Peyer's patch (tissue), 4 donors: ENCODE measurements around the gene CNOT1. TPM values are rescaled to one million over a fixed set of nuclear protein-coding genes. Genes with fewer than 3 reads are reported as not detected.

Source experiments
- DNase-seq, 3 donors: peaks; one replicate each; pipeline ENCODE4 v3.0.0-alpha.2; 2017 to 2019
- H3K27ac ChIP-seq, 4 donors: fragments of 200-600 bp; sonication (generic); one replicate each; pipeline ENCODE4 v1.5.1; 2016 to 2019
- H3K27me3 ChIP-seq, 2 donors: fragments of 200-600 bp; sonication (generic); one replicate each; pipeline ENCODE4 v1.5.1; 2019
- H3K36me3 ChIP-seq, 3 donors: fragments of 200-600 bp; sonication (generic); one replicate each; pipeline ENCODE4 v1.5.1; 2016 to 2019
- H3K4me1 ChIP-seq, 4 donors: fragments of 200-600 bp; sonication (generic); one replicate each; pipeline ENCODE4 v1.5.1; 2016 to 2019
- H3K4me3 ChIP-seq, 4 donors: fragments of 200-600 bp; sonication (generic); 1 replicate in 3 of 4; 2 replicates in 1 of 4; pipeline ENCODE4 v1.5.1; 2016 to 2019; ENCODE audit warnings: mild to moderate bottlenecking in 1 of 4
- H3K9me3 ChIP-seq, 4 donors: fragments of 200-600 bp; sonication (generic); one replicate each; pipeline ENCODE4 v1.5.1; 2016 to 2019; ENCODE audit warnings: mild to moderate bottlenecking in 1 of 4
- POLR2A ChIP-seq, 2 donors: fragments of 450-650 bp; IDR thresholded peaks; one replicate each; pipeline ENCODE4 v1.5.1; 2017; ENCODE audit warnings: antibody characterized with exemption in 2 of 2, mild to moderate bottlenecking in 2 of 2, moderate library complexity in 2 of 2
- total RNA-seq, 4 donors: library from RNA; depleted of rRNA; stranded (reverse); fragments of >200 nt; gene quantifications; one replicate each; pipeline ENCODE4 v1.1.0, GENCODE V29; 2016
- TF ChIP-seq, protein P1 (sequence below), 6 experiments: fragments of 450-650 bp in 4 of 6; fragments of 200-600 bp in 2 of 6; sonication (generic) in 1 of 6; IDR thresholded peaks; one replicate each; pipeline ENCODE4 v1.5.1; 2017 to 2019; ENCODE audit warnings: antibody characterized with exemption in 6 of 6, mild to moderate bottlenecking in 3 of 6, moderate library complexity in 1 of 6

CNOT1 gene
- total RNA-seq, 4 donors from 2014 or later, result 165 to 211 (median 190) TPM

DNA sequence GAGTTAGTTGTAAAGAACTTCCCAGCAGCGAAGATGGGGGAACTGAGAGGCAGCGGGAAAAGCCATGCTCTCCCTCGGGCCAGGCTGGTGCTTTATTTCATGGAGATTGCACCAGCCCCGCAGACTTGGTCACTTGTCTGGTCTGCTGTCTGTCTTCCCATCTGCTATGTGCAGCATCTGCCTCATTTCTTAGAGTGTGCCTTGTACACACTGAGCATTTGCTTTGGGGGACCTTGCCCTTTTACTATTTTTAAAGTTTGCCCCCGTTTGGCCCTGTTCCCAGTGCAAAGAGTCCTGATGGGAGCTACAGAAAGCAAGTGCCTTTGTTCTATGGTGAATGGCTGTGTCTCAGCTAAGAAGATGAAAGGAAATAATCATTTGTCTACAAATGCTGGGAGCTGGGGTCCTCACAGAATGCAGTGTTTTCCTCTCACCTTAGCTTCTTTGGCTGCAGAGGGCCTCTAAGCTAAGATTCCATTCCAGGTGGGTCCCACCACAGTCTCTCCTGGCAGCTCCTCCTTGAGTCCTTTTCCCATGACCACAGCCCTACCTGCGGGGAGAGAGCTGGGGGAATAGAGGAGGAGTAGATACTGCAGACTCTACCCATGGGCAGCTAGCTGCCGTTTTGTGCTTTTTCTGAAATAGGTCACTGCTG, 25.1 kb upstream of the CNOT1 start:
- H3K27ac ChIP-seq, result peak overlapping the region in 2 of 4 donors; percentile 35 to 45
- no peaks in the 10 kb centered on the region for H3K9me3 ChIP-seq
- no peaks in the 10 kb centered on the region for H3K27me3 ChIP-seq
- TF ChIP-seq POLR2A (IDR thresholded peaks at IDR 0.05), result no peak
- TF ChIP-seq, protein P1, sequence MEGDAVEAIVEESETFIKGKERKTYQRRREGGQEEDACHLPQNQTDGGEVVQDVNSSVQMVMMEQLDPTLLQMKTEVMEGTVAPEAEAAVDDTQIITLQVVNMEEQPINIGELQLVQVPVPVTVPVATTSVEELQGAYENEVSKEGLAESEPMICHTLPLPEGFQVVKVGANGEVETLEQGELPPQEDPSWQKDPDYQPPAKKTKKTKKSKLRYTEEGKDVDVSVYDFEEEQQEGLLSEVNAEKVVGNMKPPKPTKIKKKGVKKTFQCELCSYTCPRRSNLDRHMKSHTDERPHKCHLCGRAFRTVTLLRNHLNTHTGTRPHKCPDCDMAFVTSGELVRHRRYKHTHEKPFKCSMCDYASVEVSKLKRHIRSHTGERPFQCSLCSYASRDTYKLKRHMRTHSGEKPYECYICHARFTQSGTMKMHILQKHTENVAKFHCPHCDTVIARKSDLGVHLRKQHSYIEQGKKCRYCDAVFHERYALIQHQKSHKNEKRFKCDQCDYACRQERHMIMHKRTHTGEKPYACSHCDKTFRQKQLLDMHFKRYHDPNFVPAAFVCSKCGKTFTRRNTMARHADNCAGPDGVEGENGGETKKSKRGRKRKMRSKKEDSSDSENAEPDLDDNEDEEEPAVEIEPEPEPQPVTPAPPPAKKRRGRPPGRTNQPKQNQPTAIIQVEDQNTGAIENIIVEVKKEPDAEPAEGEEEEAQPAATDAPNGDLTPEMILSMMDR (IDR thresholded peaks at IDR 0.05), result no peak
- no peak for DNase-seq
- H3K4me1 ChIP-seq, result no peaks in the 10 kb centered on the region
- no peaks in the 10 kb centered on the region for H3K36me3 ChIP-seq
- H3K4me3 ChIP-seq, result no peak overlapping the region

GRCh38 chr16:58652741-58653140, 23.1 kb upstream of the CNOT1 start:
- Histone ChIP-seq H3K4me1 (no peaks in the 10 kb centered on the region), H3K27ac (no peak overlapping the region), H3K9me3 (no peaks in the 10 kb centered on the region), H3K36me3 (no peaks in the 10 kb centered on the region), H3K4me3 (no peak overlapping the region), H3K27me3 (no peaks in the 10 kb centered on the region)
- TF ChIP-seq POLR2A (IDR thresholded peaks at IDR 0.05), result no peak
- TF ChIP-seq, protein P1 (IDR thresholded peaks at IDR 0.05), result no peak
- DNase-seq, result no peak

DNA sequence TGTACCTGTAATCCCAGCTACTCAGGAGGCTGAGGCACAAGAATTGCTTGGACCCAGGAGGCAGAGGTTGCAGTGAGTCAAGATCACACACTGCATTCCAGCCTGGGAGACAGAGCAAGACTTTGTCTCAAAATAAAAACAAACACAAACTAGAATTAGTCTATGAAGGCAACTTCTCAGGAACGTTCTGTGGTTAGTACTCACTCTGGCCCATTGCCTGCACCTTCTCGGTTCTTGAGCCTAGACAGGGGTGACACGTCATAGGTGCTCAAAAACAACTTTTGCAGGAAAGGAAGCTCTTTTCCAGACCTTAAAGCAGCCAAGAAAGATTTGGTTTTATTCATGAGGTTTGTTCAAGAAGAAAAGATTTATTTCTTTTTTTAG, 22.3 kb upstream of the CNOT1 start:
- Histone ChIP-seq H3K4me3 (no peak overlapping the region), H3K9me3 (no peaks in the 10 kb centered on the region), H3K4me1 (no peaks in the 10 kb centered on the region), H3K27me3 (no peaks in the 10 kb centered on the region), H3K27ac (no peak overlapping the region), H3K36me3 (no peaks in the 10 kb centered on the region)
- DNase-seq, result no peak
- TF ChIP-seq, protein P1 (IDR thresholded peaks at IDR 0.05), result no peak
- TF ChIP-seq POLR2A (IDR thresholded peaks at IDR 0.05), result no peak

- TF ChIP-seq, protein P1 (IDR thresholded peaks at IDR 0.05), result no peak
- no peak for TF ChIP-seq POLR2A (IDR thresholded peaks at IDR 0.05)
- H3K27ac ChIP-seq, result no peak overlapping the region
Observed at GRCh38 chr16:58649707-58650106, 20.1 kb upstream of the CNOT1 start.

DNA sequence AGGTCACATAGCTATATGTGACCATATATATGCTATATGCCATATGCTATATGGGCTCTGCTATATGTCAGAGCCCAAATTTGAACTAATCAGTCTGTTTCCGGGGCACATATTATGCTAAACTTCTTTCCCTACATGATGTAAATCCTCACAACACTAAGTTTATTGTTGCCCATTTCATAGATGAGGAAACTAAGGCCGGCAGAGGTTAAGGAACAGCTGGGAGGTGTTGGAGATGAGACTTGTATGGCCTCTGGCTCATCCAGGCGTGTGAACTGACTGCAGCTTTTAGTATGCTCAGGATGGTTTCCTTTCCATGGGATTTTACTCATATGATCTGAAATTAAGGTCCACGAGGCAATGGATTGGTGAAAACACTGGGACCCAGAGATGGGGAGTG, 17.5 kb upstream of the CNOT1 start:
- TF ChIP-seq, protein P1 (IDR thresholded peaks at IDR 0.05), result no peak
- no peak for TF ChIP-seq POLR2A (IDR thresholded peaks at IDR 0.05)
- Histone ChIP-seq H3K27me3 (no peaks in the 10 kb centered on the region), H3K4me1 (no peaks in the 10 kb centered on the region), H3K9me3 (no peaks in the 10 kb centered on the region), H3K36me3 (no peaks in the 10 kb centered on the region), H3K27ac (no peak overlapping the region), H3K4me3 (no peak overlapping the region)
- DNase-seq, result no peak

More at GRCh38 chr16:58649707-58650106, 20.1 kb upstream of the CNOT1 start:
- Histone ChIP-seq H3K4me3 (no peak overlapping the region), H3K9me3 (no peaks in the 10 kb centered on the region), H3K4me1 (no peaks in the 10 kb centered on the region), H3K36me3 (no peaks in the 10 kb centered on the region), H3K27me3 (no peaks in the 10 kb centered on the region)
- DNase-seq, result no peak
